LHCN-M2 (cell line): Measurements from ENCODE around the gene PLEKHG3. TPM values are rescaled to one million over a fixed set of nuclear protein-coding genes. Genes with fewer than 3 reads are reported as not detected.
"Not testable (repeated sequence)": the region's sequence is repeated elsewhere in the genome, so short reads cannot be mapped to it uniquely, and the experiment has no call there.

Experiments
- DNase-seq: peaks from one replicate; pipeline ENCODE4 v3.0.0-alpha.2; 2012; ENCODE audit warnings: low read depth
- polyA plus RNA-seq: library from polyadenylated mRNA; unstranded; fragments of >200 nt; gene quantifications from one replicate; pipeline ENCODE4 v1.2.1, GENCODE V29; 2012; ENCODE audit warnings: missing spikeins
- total RNA-seq: library from RNA; depleted of rRNA; stranded (reverse); fragments of >200 nt; gene quantifications from 2 replicates; pipeline ENCODE4 v1.2.3, GENCODE V29; 2014; rRNA removed

The PLEKHG3 gene
- 3.5 and 6.0 TPM in 2 replicates for total RNA-seq
- 5.9 TPM for polyA plus RNA-seq

GRCh38 chr14:64704143-64704742 is at the start of gene PLEKHG3:
Gene PLEKHG3, plus strand, starts transcription at chr14:64704424. Its CDS starts 23,208 bp downstream, at chr14:64727632.
- peak; percentile 49 for DNase-seq

GRCh38 chr14:64654901-64655300 is 49.3 kb upstream of the PLEKHG3 start:
- no peak for DNase-seq

GRCh38 chr14:64656986-64657385 is 47.2 kb upstream of the PLEKHG3 start:
- peak; percentile 55 for DNase-seq

GRCh38 chr14:64658201-64658600 is 46.0 kb upstream of the PLEKHG3 start:
- DNase-seq: no peak

- DNase-seq: not testable (repeated sequence)
Measured at GRCh38 chr14:64658700-64659264, 45.4 kb upstream of the PLEKHG3 start.

GRCh38 chr14:64659366-64659765 is 44.9 kb upstream of the PLEKHG3 start:
- no peak for DNase-seq

GRCh38 chr14:64663174-64663573 is 41.0 kb upstream of the PLEKHG3 start:
- DNase-seq: peak; percentile 96

GRCh38 chr14:64671591-64671990 is 32.6 kb upstream of the PLEKHG3 start:
- peak; percentile 61 for DNase-seq

- DNase-seq: no peak
Measured at GRCh38 chr14:64673316-64673715, 30.9 kb upstream of the PLEKHG3 start.

GRCh38 chr14:64673748-64674147 is 30.5 kb upstream of the PLEKHG3 start:
- DNase-seq: no peak

- DNase-seq: no peak
Measured at GRCh38 chr14:64674829-64675228, 29.4 kb upstream of the PLEKHG3 start.

- DNase-seq: no peak
Measured at GRCh38 chr14:64675312-64675711, 28.9 kb upstream of the PLEKHG3 start.

- no peak for DNase-seq
Measured at GRCh38 chr14:64676410-64677008, 27.7 kb upstream of the PLEKHG3 start.

- no peak for DNase-seq
Measured at GRCh38 chr14:64680013-64680713, 24.1 kb upstream of the PLEKHG3 start.

GRCh38 chr14:64680714-64681065 is 23.5 kb upstream of the PLEKHG3 start:
- DNase-seq: no peak

- DNase-seq: no peak
Measured at GRCh38 chr14:64681796-64682710, 22.2 kb upstream of the PLEKHG3 start.

- no peak for DNase-seq
Measured at GRCh38 chr14:64682843-64683242, 21.4 kb upstream of the PLEKHG3 start.

GRCh38 chr14:64683264-64683663 is 21.0 kb upstream of the PLEKHG3 start:
- no peak for DNase-seq

- DNase-seq: peak; percentile 90
Measured at GRCh38 chr14:64684091-64684490, 20.1 kb upstream of the PLEKHG3 start.

GRCh38 chr14:64685371-64686281 is 18.6 kb upstream of the PLEKHG3 start:
- DNase-seq: no peak

GRCh38 chr14:64686282-64686615 is 18.0 kb upstream of the PLEKHG3 start:
- no peak for DNase-seq
